ENCODE results near the gene OVCH1.
A peak's percentile ranks its signal among the peaks of the same experiment; 100 is the strongest.
"Not testable (repeated sequence)": the region's sequence is repeated elsewhere in the genome, so short reads cannot be mapped to it uniquely, and the experiment has no call there.

Gene OVCH1

GRCh38 chr12:29403991-29404390 is 93.5 kb downstream of the OVCH1 start:
- no peak for DNase-seq

DNA sequence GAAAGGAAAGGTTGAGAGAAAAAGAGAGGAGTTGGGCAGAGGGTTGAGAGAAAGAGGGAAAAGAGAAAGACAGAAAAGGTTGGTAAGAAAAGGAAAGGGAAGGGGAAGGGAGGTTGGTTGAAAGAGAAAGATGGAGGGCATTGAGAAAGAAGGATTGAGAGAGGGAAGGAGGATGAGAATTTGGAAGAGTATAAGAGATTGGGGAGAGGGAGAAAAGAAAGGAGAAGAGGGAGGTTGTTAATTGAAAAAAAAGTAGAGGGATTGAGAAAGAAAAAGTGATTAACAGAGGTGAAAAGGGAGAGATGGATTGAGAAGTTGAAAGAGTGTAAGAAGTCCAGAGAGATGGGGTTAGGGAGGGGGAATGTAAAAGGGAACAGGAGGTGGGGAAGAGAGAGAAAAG is 95.0 kb downstream of the OVCH1 start:
- no peak for DNase-seq

- no peak for DNase-seq
Observed at GRCh38 chr12:29398495-29398894, 99.0 kb downstream of the OVCH1 start.

- DNase-seq = no peak
Observed at GRCh38 chr12:29396774-29397173, 100.7 kb downstream of the OVCH1 start.

- DNase-seq = no peak
Observed at GRCh38 chr12:29395356-29395755, 102.1 kb downstream of the OVCH1 start.

GRCh38 chr12:29390419-29390818 is 107.1 kb downstream of the OVCH1 start:
- DNase-seq = peak; percentile 32

GRCh38 chr12:29389295-29389919 is 108.1 kb downstream of the OVCH1 start:
- no peak for DNase-seq

DNA sequence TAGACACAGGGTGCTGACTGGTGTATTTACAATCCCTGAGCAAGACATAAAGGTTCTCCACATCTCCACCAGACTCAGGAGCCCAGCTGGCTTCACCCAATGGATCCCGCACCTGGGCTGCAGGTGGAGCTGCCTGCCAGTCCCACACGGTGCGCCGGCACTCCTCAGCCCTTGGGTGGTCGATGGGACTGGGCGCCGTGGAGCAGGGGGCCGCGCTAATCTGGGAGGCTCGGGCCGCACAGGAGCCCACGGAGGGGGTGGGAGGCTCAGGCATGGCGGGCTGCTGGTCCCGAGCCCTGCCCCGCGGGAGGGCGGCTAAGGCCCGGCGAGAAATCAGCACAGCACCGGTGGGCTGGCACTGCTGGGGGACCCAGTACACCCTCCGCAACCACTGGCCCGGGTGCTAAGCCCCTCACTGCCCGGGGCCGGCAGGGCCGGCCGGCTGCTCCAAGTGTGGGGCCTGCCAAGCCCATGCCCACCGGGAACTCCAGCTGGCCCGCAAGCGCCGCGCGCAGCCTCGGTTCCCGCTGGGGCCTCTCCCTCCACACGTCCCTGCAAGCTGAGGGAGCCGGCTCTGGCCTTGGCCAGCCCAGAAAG is 111.3 kb downstream of the OVCH1 start:
- not testable (repeated sequence) for DNase-seq

GRCh38 chr12:29385194-29385593 is 112.3 kb downstream of the OVCH1 start:
- DNase-seq = not testable (repeated sequence)

DNA sequence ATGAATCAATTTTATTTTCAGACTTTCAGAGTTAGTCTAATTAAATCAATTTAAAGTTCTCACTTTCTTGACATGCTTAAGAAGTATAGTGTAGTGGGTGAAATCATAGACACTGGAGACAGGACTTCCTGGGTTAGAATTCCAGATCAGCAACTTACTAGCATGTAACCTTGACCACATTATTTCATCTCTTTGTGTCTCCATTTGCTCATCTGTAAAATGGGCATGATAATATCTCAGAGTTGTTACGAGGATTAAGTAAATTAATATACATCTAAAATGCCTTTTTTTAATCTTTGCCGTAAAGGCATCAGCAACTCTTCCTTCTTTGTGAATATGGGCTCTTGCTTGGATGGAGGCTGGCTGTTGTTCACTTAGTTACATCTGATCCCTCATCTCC is 115.2 kb downstream of the OVCH1 start:
- DNase-seq = no peak

DNA sequence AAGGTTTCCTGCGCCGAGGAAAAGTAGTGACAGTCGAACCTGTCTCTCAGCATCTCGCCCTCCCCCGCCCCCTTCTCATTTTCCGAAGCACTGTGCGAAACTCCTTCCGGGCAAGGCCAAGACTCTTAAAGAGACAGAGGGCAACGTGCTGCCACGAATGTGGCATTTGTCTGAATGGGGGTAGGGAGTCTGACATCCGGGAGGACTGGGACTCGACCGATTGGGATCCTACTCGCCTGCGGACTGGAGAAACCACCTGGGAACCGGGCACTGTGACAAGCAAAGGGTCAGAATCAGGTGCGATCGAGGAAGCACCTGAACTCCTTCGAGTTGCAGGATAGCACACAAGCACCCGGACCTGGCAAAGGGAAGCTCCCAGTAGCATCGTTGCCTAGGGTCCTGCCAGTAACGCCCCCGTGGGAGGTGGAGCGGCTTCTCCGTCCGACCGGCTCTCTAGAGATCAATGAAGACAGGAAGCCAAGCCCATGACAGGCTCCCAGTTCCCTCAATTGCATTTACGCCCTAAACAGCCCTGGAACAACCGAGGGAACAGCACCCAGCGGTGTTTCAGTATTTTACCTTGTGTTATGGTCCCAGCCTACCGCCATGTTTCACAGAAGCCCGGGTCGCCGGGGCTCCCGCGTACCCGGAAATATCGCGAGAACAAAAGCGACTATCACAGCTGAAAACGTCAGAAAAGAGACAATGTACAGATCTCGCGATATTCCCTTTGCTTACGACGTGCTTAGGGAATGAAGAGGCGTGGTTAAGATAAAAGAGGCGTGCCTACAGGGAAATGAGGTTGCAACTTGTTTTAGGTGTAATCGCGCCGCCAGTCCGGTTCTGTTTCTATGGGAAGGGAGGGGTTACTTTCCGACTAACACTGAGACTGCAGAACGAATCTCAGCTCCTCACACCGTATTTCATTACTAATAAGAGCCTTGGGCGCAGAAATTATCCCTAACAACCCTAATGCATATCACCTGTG is 116.7 kb downstream of the OVCH1 start, which contains the start of gene ERGIC2:
ERGIC2 (minus strand) TSS at position 637 of the 988 bp plus-strand sequence. CDS start 9,539 bp downstream, outside the sequence.
- DNase-seq = peak; percentile 88
